GM21717 (cell line): ENCODE results near the gene FYN.
"Not testable (repeated sequence)": the region's sequence is repeated elsewhere in the genome, so short reads cannot be mapped to it uniquely, and the experiment has no call there.

ENCODE experiments used
- ATAC-seq: cut with Tn5 transposase; IDR thresholded peaks from one replicate; pipeline ENCODE4 v1.9.1; 2021; ENCODE audit warnings: mild to moderate bottlenecking, moderate library complexity; ENCODE audit not compliant: unreplicated experiment

Gene FYN

DNA sequence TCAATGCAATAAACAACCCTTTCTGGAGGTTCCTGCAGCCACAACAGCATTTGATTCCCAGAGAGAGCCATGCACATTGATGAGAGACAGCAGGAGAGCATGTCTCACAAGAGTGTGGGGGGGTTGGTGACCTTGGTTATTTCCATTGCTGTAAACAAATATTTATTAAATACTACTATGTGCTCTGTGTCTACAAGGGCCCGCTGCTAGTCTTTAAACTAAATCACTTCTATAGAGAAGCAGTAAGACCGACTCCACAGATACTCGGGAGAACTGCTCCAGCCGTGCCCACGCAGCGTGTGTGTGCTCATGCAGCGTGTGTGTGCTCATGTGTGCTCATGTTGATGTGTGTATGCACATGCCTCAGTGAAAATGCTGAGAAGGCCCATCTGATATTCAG lies 184.9 kb downstream of the FYN start:
- no peak for ATAC-seq

DNA sequence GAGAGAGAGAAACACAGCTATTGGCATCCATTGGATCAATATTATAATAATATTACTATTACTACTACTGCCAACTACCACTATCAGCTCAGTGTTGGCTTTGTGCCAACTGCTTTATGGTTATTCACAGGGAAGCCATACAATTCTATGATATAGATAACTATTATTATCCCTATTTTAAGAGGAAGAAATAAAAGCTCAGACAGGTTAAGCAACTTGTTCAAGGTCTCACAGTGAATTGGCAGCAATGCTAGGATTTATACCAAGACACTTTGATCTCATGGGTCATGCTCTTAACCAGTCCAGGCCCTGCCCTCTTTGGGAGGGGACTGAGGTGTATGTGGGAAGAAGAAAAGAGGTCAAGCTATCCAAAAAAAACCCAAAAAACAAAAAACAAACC lies 185.6 kb downstream of the FYN start:
- ATAC-seq: no peak

DNA sequence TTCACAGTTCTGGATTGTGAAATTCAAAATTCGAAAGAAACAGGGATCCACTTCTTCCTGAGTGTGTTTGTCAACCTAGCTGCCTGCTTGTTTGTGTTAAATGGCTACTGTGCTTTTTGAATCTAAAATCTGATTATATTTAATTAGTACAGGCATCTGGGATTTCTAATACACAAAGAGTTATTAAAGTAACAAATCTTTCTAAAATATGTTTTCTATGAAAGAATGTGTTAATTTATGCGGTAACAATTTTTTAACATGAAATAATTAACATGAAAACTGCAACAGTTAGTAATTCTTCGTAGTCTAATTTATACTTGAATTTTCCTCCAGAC lies 186.4 kb downstream of the FYN start:
- ATAC-seq: no peak

DNA sequence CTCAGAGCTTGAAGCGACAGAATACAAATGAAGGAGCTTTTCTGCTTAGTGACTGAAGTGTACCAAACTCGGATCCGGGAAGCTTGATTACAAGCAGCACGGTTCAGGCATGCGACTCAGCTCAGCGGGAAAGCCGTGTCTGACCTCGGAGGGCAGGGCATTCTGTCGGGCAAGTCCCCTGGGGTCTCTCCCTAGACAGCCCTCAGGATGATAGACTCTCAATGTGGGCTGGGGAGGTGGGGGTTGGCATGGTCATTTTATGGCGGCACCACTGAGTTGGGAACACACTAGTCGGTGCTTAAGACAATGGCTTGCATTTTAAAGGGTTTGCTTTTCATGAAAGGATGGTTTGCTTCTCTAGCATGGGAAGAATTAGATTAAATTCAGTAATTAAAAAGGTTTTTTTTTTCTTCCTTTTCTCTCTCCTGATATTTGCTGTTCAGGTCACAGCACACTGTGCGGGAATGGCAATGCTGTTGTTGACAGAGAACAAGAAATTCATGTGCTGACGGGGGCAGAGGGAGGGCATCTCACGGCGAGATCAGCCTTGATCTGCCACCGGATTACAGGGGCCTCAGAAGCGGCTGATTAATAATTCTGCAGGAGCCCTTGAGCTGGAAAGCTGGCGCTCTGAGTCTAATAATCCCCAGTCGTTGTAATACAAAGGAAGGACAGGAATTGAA lies 186.9 kb downstream of the FYN start:
- ATAC-seq: no peak

DNA sequence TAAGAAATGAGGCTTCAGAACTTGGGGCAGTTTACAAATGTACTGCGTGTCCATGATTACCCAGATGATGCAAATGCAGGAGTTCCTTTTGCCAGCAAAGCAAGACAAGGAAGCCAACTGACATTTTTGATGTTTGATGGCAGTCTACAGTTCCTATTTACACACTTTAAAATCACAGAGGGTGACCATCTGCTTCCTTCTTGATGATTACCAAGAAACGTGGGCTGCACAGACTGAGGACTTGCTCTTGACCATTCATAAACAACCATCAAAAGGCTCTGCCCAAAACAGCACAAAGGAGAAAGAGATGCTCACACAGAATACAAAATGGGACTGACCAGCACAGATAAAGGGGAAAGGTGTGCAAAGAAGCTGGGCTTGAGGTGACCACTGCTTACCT lies 187.7 kb downstream of the FYN start:
- ATAC-seq: no peak

DNA sequence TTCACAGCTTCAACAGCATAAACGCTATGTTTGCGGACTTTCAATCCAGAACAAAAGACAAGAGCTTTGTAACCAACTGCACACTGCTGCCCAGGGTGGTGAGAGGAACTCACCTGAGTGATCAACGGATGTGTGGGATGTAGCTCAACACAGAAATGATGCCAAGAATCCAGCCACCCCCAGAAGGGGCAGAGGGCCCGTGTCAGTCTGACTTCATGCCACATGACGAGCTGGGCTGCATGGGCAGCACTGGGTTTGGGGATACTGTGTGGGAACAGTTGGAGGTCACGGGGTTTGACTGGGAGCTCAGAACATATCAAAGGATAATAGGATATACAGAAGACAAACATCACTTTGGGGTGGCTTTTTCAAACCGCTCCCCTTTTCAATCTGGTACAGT lies 188.2 kb downstream of the FYN start:
- ATAC-seq: no peak

DNA sequence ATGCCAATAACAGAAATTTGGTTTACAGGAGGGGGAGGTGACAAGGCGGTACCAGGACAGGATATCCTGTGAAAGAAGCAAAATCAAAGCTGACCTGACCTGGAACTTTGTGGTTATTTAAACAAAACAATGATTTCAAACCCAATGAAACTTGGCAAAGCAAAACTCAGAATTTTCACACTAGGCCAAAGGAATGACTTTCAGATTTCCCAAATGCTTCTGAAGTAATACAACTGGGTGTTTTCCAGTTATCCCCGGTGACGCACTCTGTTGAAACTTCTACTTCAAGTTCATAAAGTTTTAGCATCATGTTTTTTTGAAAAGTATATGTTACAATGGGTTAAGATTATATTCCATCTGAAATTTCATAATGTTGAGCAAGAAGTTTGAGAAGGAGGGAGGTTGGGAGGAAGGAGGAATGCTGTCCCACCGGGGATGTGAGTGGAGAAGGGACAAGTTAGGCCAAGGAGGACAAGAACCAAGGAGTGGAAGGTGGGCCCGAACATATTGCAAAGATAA lies 189.4 kb downstream of the FYN start:
- no peak for ATAC-seq

DNA sequence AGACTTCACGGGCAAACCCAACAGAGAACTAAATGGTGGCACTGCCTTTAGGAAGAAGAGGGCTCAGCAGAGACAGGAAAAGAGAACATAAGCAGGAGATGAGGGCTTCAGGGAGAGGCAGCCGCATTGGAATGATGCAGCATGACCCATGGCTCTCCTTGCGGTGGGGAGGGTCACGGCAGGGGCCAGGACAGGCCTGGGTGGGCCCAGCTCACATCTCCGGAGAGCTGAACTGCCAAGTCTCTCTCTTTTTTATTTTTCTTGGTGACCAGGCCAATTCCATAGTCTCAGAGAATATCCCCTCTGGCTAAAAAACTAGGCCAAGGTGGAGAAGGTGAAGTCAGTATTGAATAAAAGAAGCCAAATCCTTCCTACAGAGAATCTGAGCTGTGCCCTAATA lies 190.1 kb downstream of the FYN start:
- no peak for ATAC-seq

DNA sequence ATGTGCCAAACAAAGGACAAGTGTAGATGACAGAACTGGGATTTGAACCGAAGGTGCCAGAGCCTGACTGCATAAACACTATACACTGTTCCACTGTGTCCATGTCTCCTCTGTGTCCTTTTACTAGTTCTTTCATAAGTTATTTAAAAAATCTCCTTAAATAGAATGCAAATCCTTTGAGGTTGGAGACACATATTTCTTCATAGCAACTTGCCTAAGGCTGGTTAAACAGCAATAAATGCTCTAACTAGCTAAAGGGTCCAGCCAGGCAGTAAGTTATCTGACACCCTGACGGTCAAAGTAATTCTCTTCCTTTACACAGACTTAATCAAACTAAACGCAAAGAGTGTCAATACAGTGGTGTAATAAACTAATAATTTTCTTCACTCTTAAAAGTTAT lies 191.4 kb downstream of the FYN start:
- no peak for ATAC-seq

DNA sequence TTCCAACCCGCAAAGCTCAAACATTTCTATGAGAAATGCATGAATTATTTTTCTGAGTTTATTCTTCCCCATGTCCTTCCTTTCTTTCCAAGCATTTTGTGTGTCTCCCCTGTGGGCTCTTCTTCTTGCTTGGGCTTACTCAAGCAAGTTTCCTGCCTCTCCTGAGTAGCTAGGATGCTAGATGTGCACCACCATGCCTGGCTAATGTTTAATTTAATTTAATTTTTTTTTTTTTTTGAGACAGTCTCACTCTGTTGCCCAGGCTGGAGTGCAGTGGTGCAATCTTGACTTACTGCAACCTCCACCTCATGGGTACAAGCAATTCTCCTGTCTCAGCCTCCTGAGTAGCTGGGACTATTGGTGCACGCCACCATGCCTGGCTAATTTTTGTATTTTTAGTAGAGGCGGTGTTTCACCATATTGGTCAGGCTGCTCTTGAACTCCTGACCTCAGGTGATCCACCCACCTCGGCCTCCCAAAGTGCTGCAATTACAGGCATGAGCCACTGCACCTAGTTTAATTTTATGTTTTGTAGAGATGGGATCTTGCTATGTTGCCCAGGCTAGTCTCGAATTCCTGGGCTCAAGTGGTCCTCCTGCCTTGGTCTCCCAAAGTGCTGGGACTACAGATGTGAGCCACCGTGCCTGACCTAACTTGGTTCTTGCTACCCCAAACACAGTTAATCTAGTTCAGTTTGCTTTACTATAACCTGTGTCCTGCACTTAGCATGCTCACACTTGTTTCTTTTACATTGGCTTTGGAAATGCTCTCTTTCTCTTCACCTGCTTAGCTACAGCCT lies 192.2 kb downstream of the FYN start:
- ATAC-seq: not testable (repeated sequence)

DNA sequence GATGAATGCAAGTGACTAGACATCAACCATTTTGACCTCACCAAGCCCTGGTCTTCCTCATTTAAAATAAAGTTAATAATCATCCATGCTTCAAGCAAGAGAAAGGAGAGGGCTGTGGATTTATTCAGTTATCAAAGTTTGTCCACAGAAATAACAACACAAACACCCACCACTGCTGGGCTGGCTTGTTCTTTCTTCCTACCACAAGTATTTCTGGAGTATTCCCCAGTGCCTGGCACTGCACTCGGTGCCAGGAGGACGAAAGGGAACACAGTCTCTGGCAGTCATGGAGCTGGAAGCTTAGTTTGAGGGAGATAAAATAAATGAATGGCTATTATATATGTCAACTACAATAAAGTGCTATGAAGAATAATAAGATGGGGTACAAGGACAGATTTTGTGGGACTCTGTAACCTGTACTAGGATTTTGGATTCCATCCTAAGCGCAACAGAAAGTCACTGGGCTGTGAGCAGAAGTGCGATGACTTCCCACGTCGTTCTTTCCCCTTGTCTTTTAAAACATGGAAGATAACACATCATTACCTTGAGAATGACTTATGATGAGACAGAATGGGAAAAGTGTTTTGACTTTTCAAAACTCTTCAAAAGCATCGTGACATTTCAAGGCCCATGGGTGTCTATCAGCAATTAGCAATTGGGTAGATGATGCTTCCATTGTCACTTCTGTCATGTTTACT lies 193.1 kb downstream of the FYN start:
- no peak for ATAC-seq

DNA sequence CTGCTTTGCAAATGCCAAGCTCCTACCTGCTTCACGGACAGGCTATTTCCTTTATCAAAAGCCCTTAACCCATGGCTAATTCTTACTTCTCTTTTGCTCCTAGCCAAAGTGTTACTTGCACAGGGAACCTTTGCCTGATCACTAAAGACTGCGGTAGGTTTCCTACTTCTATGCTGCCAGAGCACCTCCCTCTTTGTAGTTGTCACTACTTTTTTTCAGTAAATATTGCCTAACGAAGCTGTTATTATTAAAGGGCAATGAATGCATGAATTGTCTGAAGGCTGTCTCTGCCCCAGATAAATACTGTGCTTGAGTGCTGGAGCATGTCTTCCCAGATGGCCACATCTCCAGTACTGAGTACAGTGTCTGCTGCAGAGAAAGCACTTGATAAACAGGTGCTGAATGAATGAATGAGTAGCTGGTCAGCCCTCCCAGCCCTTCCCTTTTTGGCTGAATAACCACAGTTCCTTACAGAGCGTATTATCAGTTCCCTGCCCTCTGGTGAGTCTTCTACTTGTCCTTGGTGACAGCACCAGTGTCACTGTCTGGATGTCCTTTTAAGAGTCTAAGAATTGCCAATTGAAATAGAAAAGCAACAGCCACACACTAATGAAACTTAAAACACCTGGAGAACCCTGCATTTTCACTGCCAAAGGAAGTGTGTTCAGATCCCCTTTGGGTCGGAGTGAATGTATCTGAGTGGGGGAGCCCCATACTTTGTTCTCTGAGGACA lies 194.0 kb downstream of the FYN start:
- ATAC-seq: no peak

DNA sequence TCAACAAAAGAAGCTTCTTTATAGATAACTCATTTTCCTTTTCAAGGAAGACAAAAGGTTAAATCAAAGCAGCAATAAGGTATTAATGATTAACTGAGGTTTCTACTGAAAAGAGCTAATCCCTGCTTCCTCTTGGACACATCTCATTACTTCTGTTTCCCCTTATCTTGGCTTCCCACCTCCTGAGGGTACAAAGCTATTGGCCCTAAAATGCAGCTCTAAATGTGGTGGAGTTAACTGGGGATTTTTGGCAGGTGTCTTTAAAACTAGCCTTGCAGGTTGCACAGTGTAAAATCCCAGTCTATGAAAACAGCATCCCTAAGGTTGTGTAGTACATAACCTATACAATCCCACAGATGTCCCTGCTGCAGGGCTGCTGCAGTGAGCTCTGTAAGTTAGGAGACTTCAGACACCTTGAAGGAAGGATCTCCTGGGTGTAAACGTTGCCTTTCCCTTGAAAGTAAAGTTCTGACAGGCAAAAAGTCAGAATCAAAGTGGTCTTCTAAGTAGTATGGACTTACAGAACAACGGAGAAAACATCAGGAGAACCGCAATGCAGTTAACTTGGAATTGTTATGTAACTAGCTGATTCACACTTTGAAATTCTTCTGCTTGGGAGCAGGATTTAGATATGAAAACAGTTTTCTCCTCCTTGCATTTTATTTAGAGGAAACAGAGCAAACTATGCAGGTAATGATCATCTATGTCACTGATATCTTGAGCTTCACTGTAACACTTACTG lies 195.8 kb downstream of the FYN start:
- ATAC-seq: no peak

DNA sequence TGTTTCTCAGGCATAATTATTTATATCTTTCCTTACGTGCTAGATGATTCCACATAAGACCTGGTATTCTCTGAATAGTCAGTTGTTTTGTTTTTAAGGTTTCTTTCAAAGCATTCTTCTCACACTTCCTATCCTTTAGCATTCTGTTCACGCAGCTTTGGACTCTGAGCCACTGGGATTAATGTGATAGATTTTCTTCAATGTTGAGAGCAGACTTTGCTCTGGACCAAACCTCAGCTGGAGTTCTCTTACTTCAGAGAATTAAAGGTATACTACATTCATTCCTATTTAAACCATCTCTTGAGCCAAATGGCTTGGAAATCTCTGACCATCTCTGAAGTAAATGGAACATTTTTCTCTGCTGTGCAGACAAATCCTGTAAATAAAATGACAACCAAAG lies 196.9 kb downstream of the FYN start:
- ATAC-seq: no peak

DNA sequence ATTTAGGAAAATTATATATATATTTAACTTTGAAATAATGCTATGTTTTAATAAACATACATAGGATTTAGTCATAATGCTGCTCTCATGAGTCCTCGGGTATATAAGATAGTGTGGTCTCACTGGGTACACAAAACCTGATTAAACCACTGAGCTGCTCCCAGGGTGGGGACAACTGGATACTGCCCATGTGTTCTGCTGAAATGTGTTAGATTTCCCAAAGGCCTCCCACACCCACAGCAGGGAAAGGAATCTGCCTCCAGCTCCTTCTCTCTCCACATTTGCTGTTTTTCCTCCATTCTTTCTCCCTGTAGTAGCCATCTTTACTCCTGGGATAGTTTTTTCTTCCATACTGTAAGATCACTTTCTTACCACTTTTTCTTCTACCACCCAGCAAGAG lies 198.4 kb downstream of the FYN start:
- no peak for ATAC-seq

DNA sequence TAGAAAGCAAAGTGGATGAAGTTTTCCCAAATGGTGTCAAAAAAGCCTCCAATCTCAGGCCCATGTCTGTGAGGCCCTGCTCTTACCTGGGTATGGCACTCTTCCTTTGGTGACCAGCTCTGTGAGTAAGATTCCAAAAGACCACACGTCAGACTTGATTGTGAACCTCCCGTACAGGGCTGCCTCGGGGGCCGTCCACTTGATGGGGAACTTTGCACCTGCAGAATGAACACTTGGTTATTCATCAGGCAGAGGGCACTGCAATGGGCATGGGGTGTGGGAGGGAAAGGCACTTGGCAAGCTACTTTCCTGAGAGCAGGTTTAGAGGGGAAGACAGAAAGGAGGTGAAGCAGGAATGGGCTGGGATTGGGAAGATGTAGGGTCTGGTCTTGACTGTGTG lies 198.8 kb downstream of the FYN start:
- ATAC-seq: no peak

DNA sequence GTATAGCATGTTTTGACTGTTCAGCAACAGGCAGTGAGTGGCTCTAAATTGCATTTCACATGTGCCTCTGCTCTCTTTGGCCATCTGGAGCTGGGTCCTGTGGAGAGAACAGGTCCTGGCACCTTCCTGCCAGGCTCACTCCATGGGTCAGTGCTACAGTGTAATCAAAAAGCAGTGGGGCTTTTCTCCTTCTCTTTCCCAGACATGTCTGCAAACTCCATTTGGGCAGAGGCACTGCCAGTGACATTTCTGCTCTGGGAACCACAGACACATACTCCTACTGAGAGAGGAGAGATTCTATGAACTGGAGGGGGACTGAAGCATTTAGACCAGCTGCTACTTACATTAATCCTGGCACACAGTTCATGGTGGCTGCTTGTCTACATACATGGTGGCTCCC lies 199.3 kb downstream of the FYN start:
- ATAC-seq: no peak

DNA sequence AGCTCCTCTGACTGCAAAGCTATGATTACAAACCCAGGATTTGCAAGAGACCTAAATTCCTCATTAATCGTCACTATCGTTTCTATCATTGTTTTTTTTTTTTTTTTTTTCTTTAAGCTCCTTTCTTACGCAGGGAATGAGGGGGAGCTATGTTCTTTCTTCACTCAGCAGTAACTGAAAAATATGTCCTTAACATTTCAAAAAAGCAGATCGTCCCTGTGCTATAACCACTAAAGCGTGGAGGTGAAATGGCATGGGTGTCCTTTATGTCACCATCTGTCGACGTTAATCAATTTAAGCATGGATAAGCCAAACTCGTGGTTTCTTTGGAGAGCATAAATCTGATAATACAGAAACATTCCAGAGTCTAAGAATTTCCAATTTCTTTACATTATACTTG lies 199.7 kb downstream of the FYN start:
- no peak for ATAC-seq

DNA sequence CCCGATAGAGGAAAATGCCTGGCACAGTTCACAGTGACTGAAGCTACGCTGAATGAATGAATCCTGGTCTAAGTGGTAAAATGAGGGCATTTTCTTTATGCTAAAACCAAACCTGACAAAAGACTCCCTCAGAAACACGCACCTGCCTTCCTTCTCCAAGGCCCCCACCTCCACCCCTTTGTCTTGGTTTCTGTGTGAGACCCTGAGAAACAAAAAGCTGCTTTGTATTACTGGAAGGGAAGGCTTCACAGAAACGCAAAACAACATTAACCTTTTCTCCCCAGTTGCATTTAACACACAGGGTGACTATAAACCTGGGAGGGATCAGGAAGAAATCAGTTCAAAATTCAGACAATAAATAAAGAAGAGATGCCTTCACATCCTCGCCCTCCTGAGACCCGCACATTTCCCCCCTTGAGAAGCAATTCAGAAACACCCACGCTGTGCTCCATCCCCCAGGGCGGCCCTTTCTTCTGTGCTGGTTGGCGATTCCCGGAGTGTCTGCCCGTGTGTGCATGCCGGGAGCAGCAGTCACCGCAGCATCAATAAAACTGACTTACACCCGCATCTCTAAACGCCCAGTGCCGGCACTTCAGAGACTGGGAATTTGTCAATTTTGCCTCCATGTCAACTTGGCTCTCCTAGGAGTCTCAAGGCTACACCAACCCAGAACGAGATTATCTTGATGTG lies 200.3 kb downstream of the FYN start:
- no peak for ATAC-seq

DNA sequence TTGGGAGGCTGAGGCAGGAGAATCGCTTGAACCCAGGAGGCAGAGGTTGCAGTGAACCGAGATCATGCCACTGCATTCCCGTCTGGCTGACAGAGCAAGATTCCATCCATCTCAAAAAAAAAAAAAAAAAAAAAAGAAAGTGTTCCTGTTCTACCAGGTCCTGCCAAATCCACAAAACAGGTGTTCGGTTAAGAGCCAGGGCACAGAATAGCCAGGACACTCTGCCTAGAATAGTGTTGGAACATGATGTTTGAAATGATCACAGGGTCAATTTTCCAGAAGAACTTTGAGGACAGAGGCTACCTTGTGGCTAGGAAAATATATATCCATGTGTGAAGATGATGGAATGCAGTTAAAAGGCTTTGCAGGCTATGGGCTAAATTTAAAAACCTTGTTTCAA lies 203.9 kb downstream of the FYN start:
- no peak for ATAC-seq
